Measurements from ENCODE around the gene LITAF.
A peak's percentile ranks its signal among the peaks of the same experiment; 100 is the strongest.

Gene LITAF

GRCh38 chr16:11619327-11619851, 32.7 kb upstream of the LITAF start:
- Mint-ChIP-seq H3K4me3 (no peak overlapping the region), H3K27ac (peak overlapping the region in 2 of 3 experiments; percentile 66 to 72), H3K36me3 (ENCODE audit: low read depth) (no peaks in the 10 kb centered on the region), H3K4me1 (peaks cover 21% of the 10 kb centered on the region), H3K9me3 (peaks cover 3% of the 10 kb centered on the region), H3K27me3 (ENCODE audit: low read depth) (no peaks in the 10 kb centered on the region)
- TF ChIP-seq, protein P1, sequence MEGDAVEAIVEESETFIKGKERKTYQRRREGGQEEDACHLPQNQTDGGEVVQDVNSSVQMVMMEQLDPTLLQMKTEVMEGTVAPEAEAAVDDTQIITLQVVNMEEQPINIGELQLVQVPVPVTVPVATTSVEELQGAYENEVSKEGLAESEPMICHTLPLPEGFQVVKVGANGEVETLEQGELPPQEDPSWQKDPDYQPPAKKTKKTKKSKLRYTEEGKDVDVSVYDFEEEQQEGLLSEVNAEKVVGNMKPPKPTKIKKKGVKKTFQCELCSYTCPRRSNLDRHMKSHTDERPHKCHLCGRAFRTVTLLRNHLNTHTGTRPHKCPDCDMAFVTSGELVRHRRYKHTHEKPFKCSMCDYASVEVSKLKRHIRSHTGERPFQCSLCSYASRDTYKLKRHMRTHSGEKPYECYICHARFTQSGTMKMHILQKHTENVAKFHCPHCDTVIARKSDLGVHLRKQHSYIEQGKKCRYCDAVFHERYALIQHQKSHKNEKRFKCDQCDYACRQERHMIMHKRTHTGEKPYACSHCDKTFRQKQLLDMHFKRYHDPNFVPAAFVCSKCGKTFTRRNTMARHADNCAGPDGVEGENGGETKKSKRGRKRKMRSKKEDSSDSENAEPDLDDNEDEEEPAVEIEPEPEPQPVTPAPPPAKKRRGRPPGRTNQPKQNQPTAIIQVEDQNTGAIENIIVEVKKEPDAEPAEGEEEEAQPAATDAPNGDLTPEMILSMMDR (IDR thresholded peaks at IDR 0.05; ENCODE audit: unreplicated experiment in 3 of 3): no peak

DNA sequence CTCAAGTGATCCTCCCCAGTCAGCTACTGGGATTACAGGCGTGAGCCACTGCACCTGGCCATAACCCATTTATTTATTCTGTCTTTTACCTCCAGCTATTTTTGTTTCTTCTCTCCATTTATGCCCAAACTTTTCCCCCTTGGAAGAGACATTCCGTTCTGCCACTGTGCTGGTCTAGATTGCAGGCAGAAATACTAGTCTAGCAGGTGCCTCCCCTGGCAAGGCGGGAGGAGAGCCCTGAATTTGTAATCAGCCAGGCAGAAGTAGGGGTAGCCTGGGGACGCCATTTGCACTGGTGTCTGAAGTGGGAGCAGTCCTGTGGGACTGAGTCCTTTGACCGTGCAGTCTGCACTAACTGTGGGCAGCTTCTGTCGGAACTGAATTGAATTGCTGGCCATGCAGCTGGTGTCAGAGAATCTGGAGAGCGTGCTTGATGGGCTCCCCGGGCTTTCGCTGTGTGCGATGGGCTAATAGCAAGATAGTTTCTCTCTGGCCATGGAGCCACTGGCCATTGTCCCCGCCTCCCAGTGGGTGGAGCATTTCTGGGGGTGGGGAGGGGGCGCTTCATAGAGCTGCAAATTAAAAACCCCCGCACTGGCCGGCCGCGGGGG, 31.5 kb upstream of the LITAF start:
- Mint-ChIP-seq H3K4me3 (no peak overlapping the region), H3K4me1 (peaks cover 18% of the 10 kb centered on the region), H3K9me3 (peaks cover 3% of the 10 kb centered on the region), H3K27ac (peak overlapping the region in 2 of 3 experiments; percentile 35 to 79), H3K27me3 (ENCODE audit: low read depth) (no peaks in the 10 kb centered on the region), H3K36me3 (ENCODE audit: low read depth) (no peaks in the 10 kb centered on the region)
- TF ChIP-seq, protein P1 (IDR thresholded peaks at IDR 0.05; ENCODE audit: unreplicated experiment in 3 of 3): no peak

- TF ChIP-seq, protein P1 (IDR thresholded peaks at IDR 0.05; ENCODE audit: unreplicated experiment in 3 of 3): no peak
- H3K4me1 Mint-ChIP-seq: peaks cover 4% of the 10 kb centered on the region
- H3K9me3 Mint-ChIP-seq: peaks cover 3% of the 10 kb centered on the region
- H3K27ac Mint-ChIP-seq: no peak overlapping the region
- H3K4me3 Mint-ChIP-seq: no peak overlapping the region
- H3K36me3 Mint-ChIP-seq (ENCODE audit: low read depth): no peaks in the 10 kb centered on the region
- peaks cover under 1% of the 10 kb centered on the region for H3K27me3 Mint-ChIP-seq (ENCODE audit: low read depth)
These were observed 29.2 kb upstream of the LITAF start for GRCh38 chr16:11615748-11616447.

DNA sequence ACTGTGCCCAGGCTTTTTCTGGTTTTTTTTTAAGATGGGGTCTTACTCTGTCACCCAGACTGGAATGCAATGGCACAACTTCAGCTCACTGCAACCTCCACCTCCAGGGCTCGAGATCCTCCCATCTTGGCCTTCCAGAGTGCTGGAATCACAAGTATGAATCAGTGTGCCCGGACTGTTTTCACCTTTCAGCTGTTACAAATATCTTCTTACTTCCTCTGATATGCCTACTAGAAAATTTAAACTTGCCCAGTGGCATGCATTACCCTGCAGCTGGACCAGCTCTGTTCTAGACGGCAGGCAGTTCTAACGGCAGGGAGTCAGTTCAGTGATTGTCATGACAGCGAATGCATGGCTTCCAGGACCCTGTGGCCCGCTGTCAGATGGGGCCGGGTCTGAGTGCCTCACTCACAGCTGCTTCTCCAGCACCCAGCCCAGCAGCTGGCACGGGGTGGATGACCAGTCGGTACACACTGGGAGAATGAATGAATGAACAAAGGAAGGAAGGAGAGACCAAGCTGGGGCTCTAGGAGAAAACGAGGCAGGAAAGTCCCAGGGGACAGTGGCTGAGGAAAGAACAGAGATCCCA, 28.0 kb upstream of the LITAF start:
- Mint-ChIP-seq H3K27me3 (ENCODE audit: low read depth) (peaks cover 12% of the 10 kb centered on the region), H3K9me3 (no peaks in the 10 kb centered on the region), H3K36me3 (ENCODE audit: low read depth) (no peaks in the 10 kb centered on the region), H3K4me1 (peaks cover 13% of the 10 kb centered on the region), H3K4me3 (no peak overlapping the region), H3K27ac (peak overlapping the region in 1 of 3 experiments; percentile 36)
- TF ChIP-seq, protein P1 (IDR thresholded peaks at IDR 0.05; ENCODE audit: unreplicated experiment in 3 of 3): no peak

DNA sequence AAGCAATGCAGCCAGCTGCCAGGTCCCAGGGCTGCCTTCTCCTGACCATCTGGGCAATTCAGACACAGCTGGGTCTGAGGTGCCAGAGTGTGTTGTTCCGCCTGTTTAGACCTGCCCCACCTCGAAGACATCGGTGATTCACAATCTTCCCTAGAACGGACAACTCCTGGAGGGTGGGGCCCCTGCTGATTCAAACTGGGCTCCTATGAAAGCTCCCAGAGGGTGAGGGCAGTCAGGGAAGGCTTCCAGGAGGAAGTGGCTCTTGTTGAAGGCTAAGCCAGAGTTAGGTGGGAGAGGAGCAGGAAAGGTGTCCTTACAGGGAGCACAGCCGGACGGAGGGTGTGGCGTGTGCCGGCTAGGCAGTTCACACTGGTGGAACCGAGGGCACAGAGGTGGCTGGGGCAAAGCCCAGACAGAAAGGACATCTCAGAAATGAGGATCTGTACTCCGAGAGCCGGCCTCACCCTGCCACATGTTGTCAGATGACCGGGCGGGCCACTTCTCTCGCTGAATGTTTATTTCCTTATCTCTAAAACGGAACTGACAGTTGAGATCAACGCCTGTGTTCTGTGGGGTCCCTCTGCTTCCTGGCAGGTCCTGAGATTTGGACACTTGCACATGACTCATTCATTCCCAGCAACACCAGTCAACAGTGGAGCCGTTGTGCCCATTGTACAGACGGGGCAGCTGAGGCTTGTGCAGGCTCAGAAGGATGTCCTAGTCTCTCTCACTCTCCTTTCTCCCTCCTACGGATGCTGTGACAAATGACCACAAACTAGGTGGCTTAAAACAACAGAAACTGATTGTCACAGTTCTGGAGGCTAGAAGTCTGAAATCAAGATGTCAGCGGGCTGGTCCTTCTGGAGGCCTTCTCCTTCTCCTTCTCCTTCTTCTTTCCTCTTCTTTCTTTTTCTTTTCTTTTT, 26.9 kb upstream of the LITAF start:
- Mint-ChIP-seq H3K9me3 (no peaks in the 10 kb centered on the region), H3K27ac (no peak overlapping the region), H3K4me3 (no peak overlapping the region), H3K27me3 (ENCODE audit: low read depth) (peaks cover 13% of the 10 kb centered on the region), H3K4me1 (peaks cover 18% of the 10 kb centered on the region), H3K36me3 (ENCODE audit: low read depth) (no peaks in the 10 kb centered on the region)
- TF ChIP-seq, protein P1 (IDR thresholded peaks at IDR 0.05; ENCODE audit: unreplicated experiment in 3 of 3): no peak

All from nephron (organoid).